Osteoblast (primary cell): ENCODE data around the gene MAP3K2. TPM values are rescaled to one million over a fixed set of nuclear protein-coding genes. Genes with fewer than 3 reads are reported as not detected.

ENCODE experiments used
- DNase-seq: peaks from one replicate; pipeline ENCODE4 v3.0.0; 2011; ENCODE audit warnings: low spot score, mixed read lengths; ENCODE audit not compliant: insufficient read length; ENCODE audit errors: missing footprints
- H2AFZ ChIP-seq: 2 replicates; pipeline ENCODE4 v1.6.0; 2011; ENCODE audit warnings: mild to moderate bottlenecking, low read length
- H3K27ac ChIP-seq: 2 replicates; pipeline ENCODE4 v1.5.1; 2011; ENCODE audit warnings: mild to moderate bottlenecking, low read depth, low read length, moderate library complexity
- H3K27me3 ChIP-seq: 2 replicates; pipeline ENCODE4 v1.6.0; 2012; ENCODE audit warnings: mild to moderate bottlenecking, control low read depth, inconsistent platforms, low read length, moderate library complexity; ENCODE audit not compliant: insufficient read depth
- H3K36me3 ChIP-seq: 2 replicates; pipeline ENCODE4 v1.5.1; 2011; ENCODE audit warnings: mild to moderate bottlenecking, low read length, control low read depth, moderate library complexity; ENCODE audit not compliant: insufficient read depth
- H3K4me1 ChIP-seq: 2 replicates; pipeline ENCODE4 v1.5.1; 2011; ENCODE audit warnings: mild to moderate bottlenecking, low read length, control low read depth, moderate library complexity; ENCODE audit not compliant: insufficient read depth
- H3K4me2 ChIP-seq: 2 replicates; pipeline ENCODE4 v1.6.0; 2011; ENCODE audit warnings: mild to moderate bottlenecking, low read length; ENCODE audit not compliant: insufficient read depth
- H3K4me3 ChIP-seq: fragments of 200-600 bp; sonication (generic); 3 replicates; pipeline ENCODE4 v1.5.1; 2012; ENCODE audit warnings: mild to moderate bottlenecking, low read length, inconsistent platforms; ENCODE audit not compliant: insufficient read depth
- H3K79me2 ChIP-seq: 2 replicates; pipeline ENCODE4 v1.6.0; 2012; ENCODE audit warnings: mild to moderate bottlenecking, low read length, control low read depth, inconsistent platforms; ENCODE audit not compliant: insufficient read depth
- H3K9me3 ChIP-seq: 2 replicates; pipeline ENCODE4 v1.5.1; 2011; ENCODE audit warnings: low read depth, low read length, control low read depth
- H4K20me1 ChIP-seq: 2 replicates; pipeline ENCODE4 v1.6.0; 2012; ENCODE audit warnings: mild to moderate bottlenecking, low read length, control low read depth; ENCODE audit not compliant: insufficient read depth
- total RNA-seq: library from RNA; depleted of rRNA; stranded (reverse); fragments of >200 nt; gene quantifications from 2 replicates; pipeline ENCODE4 v1.2.3, GENCODE V29; 2012
- TF ChIP-seq, protein P1 (sequence below): IDR thresholded peaks from 2 replicates; pipeline ENCODE4 v1.5.1; 2011; ENCODE audit warnings: mild to moderate bottlenecking, low read depth, low read length, moderate library complexity; ENCODE audit errors: extremely low read depth

Gene MAP3K2
- total RNA-seq, 1 donor: 64.1 TPM

DNA sequence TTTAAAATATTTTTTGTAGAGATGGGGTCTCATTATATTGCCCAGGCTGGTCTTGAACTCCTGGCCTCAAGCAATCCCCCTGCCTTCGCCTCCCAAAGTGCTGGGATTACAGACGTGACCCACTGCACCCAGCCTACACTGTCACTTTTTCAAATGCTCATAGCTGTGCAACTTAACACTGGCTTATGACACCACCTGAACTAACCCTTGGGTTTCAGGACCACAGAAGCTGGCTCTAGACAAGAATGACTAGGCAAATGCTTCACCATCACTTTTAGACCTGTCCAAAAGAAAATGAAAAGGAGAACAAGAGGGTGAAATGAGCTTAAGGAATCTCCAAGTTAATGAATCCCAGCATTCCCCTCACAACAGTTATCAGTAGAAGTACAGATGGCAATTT, 107.1 kb downstream of the MAP3K2 start:
- H4K20me1 ChIP-seq: peaks cover 13% of the 10 kb centered on the region
- DNase-seq: no peak
- H3K4me1 ChIP-seq: no peaks in the 10 kb centered on the region
- no peak overlapping the region for H3K4me3 ChIP-seq
- H3K79me2 ChIP-seq: peaks cover 44% of the 10 kb centered on the region
- TF ChIP-seq, protein P1, sequence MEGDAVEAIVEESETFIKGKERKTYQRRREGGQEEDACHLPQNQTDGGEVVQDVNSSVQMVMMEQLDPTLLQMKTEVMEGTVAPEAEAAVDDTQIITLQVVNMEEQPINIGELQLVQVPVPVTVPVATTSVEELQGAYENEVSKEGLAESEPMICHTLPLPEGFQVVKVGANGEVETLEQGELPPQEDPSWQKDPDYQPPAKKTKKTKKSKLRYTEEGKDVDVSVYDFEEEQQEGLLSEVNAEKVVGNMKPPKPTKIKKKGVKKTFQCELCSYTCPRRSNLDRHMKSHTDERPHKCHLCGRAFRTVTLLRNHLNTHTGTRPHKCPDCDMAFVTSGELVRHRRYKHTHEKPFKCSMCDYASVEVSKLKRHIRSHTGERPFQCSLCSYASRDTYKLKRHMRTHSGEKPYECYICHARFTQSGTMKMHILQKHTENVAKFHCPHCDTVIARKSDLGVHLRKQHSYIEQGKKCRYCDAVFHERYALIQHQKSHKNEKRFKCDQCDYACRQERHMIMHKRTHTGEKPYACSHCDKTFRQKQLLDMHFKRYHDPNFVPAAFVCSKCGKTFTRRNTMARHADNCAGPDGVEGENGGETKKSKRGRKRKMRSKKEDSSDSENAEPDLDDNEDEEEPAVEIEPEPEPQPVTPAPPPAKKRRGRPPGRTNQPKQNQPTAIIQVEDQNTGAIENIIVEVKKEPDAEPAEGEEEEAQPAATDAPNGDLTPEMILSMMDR: no peak
- H3K27me3 ChIP-seq: no peaks in the 10 kb centered on the region
- no peak overlapping the region for H3K4me2 ChIP-seq
- no peaks in the 10 kb centered on the region for H3K9me3 ChIP-seq
- H3K27ac ChIP-seq: no peak overlapping the region
- peaks cover 62% of the 10 kb centered on the region for H3K36me3 ChIP-seq
- no peak overlapping the region for H2AFZ ChIP-seq

DNA sequence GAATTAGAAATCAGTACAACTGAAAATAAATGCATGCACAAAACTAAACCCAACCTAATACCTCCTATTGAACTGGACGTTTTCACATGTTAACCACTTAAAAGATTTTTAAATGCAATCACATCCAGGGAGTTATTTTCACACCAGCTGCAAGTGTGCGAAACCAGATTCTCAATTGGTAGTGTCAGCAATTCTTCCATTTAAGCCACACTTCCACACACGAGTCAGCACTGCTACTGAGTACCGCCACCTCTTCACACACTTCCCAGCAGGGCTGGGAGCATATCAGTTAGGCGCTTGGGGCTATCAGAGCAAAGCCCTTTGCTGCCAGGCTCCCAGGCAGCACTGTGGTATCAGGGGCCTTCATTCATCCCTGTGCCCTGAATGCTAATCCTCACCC, 108.0 kb downstream of the MAP3K2 start:
- H3K4me1 ChIP-seq: no peaks in the 10 kb centered on the region
- no peak overlapping the region for H3K4me2 ChIP-seq
- H3K27me3 ChIP-seq: no peaks in the 10 kb centered on the region
- no peaks in the 10 kb centered on the region for H3K9me3 ChIP-seq
- TF ChIP-seq, protein P1: no peak
- H2AFZ ChIP-seq: no peak overlapping the region
- H3K36me3 ChIP-seq: peaks cover 64% of the 10 kb centered on the region
- no peak overlapping the region for H3K4me3 ChIP-seq
- no peak overlapping the region for H3K27ac ChIP-seq
- peaks cover 42% of the 10 kb centered on the region for H3K79me2 ChIP-seq
- DNase-seq: no peak
- H4K20me1 ChIP-seq: peaks cover 13% of the 10 kb centered on the region

DNA sequence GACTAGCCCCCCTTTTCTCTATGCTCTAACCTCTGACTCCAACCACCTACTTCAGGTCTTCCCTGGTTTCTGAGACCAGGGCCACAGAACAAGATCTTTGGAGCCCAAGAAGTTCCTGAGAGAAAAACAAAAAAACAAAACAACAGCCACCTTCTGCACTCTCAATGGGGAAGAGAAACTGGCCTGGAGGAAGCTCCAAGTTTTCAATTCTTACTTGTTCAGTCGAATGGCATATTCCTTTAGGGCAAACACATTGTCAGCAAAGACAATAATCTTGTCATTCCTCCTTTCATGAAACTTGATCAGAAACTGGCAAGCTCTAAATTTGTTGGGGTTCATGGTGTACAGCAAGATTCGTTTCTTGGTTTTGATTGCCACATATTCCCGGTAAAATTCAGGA, 108.8 kb downstream of the MAP3K2 start:
- Histone ChIP-seq H3K27me3 (no peaks in the 10 kb centered on the region), H3K4me2 (no peak overlapping the region), H3K27ac (no peak overlapping the region), H3K36me3 (peaks cover 61% of the 10 kb centered on the region), H3K79me2 (peaks cover 37% of the 10 kb centered on the region), H3K4me1 (no peaks in the 10 kb centered on the region), H3K9me3 (no peaks in the 10 kb centered on the region), H4K20me1 (peaks cover 13% of the 10 kb centered on the region), H2AFZ (no peak overlapping the region), H3K4me3 (no peak overlapping the region)
- DNase-seq: no peak
- TF ChIP-seq, protein P1: no peak

DNA sequence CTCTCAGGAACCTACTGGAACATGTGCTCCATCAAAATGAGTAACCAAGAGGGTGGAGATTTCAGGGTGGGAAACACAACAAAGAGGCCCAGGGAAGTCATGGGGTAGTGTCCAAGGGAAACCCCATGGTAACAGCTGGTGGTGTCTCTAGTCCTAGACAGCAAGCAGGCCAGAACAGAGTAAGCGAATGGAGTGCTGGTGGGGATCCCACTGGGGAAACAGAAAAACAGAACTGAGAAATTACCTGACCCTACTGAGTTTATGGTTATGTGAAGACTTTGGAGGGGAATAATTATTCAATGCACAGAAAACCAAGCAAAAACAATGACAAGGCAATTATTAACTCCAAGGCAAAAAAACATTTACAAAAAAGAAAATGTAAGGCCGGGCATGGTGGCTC, 110.7 kb downstream of the MAP3K2 start:
- TF ChIP-seq, protein P1: no peak
- peaks cover 55% of the 10 kb centered on the region for H3K36me3 ChIP-seq
- DNase-seq: no peak

More for the DNA sequence above, 110.7 kb downstream of the MAP3K2 start:
- Histone ChIP-seq H3K4me2 (no peak overlapping the region), H3K4me3 (no peak overlapping the region), H3K79me2 (peaks cover 18% of the 10 kb centered on the region), H3K27ac (no peak overlapping the region), H3K27me3 (no peaks in the 10 kb centered on the region), H3K4me1 (no peaks in the 10 kb centered on the region), H2AFZ (no peak overlapping the region), H3K9me3 (no peaks in the 10 kb centered on the region), H4K20me1 (peaks cover 7% of the 10 kb centered on the region)
